HepG2 (cell line): ENCODE data around the gene SYTL1. TPM values are rescaled to one million over a fixed set of nuclear protein-coding genes. Genes with fewer than 3 reads are reported as not detected.
A peak's percentile ranks its signal among the peaks of the same experiment; 100 is the strongest.

Experiments used
- ATRX ChIP-seq: sonication (generic); formaldehyde crosslinking; IDR thresholded peaks from 2 replicates; pipeline ENCODE4 v1.4.0; 2020; ENCODE audit warnings: missing genetic modification reagents, borderline replicate concordance
- CC2D1A ChIP-seq: sonication (generic); formaldehyde crosslinking; IDR thresholded peaks from 2 replicates; pipeline ENCODE4 v1.8.1; 2023; ENCODE audit warnings: mild to moderate bottlenecking, missing genetic modification reagents
- CEBPZ ChIP-seq: IDR thresholded peaks from 2 replicates; pipeline ENCODE4 v1.6.1; 2012; ENCODE audit warnings: low read length, improper control_type of control experiment
- CREB1 ChIP-seq, 2 experiments: fragments of 450-650 bp in 1 of 2; IDR thresholded peaks; 2 replicates each; pipeline ENCODE4 v1.6.1; 2016 to 2017; ENCODE audit warnings: control low read depth in 1 of 2, mild to moderate bottlenecking in 1 of 2, missing compliant biosample characterization in 1 of 2, missing genetic modification characterization in 1 of 2
- HBP1 ChIP-seq: IDR thresholded peaks from 2 replicates; pipeline ENCODE4 v1.6.1; 2016; ENCODE audit warnings: low read depth, control low read depth
- HNRNPH1 ChIP-seq: fragments of 200-400 bp; formaldehyde crosslinking; optimal IDR thresholded peaks from 2 replicates; pipeline ENCODE3; 2017; ENCODE audit warnings: mild to moderate bottlenecking, low read depth, low read length
- HOXA9 ChIP-seq: sonication (generic); formaldehyde crosslinking; IDR thresholded peaks from 2 replicates; pipeline ENCODE4 v1.8.1; 2022; ENCODE audit warnings: missing genetic modification reagents, mild to moderate bottlenecking, moderate library complexity, borderline replicate concordance
- IKZF4 ChIP-seq: sonication (generic); formaldehyde crosslinking; IDR thresholded peaks from 2 replicates; pipeline ENCODE4 v1.5.1; 2020; ENCODE audit warnings: borderline replicate concordance, mild to moderate bottlenecking, low read depth, missing genetic modification reagents; ENCODE audit errors: not compliant biosample characterization
- MAF1 ChIP-seq: sonication (generic); formaldehyde crosslinking; IDR thresholded peaks from 2 replicates; pipeline ENCODE4 v1.5.0; 2020; ENCODE audit warnings: missing genetic modification reagents, borderline replicate concordance
- MEIS1 ChIP-seq: sonication (generic); formaldehyde crosslinking; IDR thresholded peaks from 2 replicates; pipeline ENCODE4 v1.9.0; 2021; ENCODE audit warnings: mild to moderate bottlenecking, missing genetic modification reagents, moderate library complexity, borderline replicate concordance
- MXD4 ChIP-seq: IDR thresholded peaks from 2 replicates; pipeline ENCODE4 v1.6.1; 2016; ENCODE audit warnings: mild to moderate bottlenecking, missing biosample characterization, missing genetic modification reagents
- NCOA5 ChIP-seq: sonication (generic); formaldehyde crosslinking; IDR thresholded peaks from 2 replicates; pipeline ENCODE4 v1.4.0; 2020; ENCODE audit warnings: missing genetic modification reagents
- NFE2L1 ChIP-seq: sonication (generic); formaldehyde crosslinking; IDR thresholded peaks from 2 replicates; pipeline ENCODE4 v1.4.0; 2020; ENCODE audit warnings: missing genetic modification reagents, mild to moderate bottlenecking, borderline replicate concordance
- NFIC ChIP-seq: IDR thresholded peaks from 2 replicates; pipeline ENCODE4 v1.6.1; 2012; ENCODE audit warnings: mild to moderate bottlenecking, low read length, inconsistent platforms
- NR2F6 ChIP-seq, 2 experiments: IDR thresholded peaks; 2 replicates each; pipeline ENCODE4 v1.6.1; 2016; ENCODE audit warnings: antibody characterized with exemption in 1 of 2, mild to moderate bottlenecking in 1 of 2
- PAF1 ChIP-seq: IDR thresholded peaks from 2 replicates; pipeline ENCODE4 v1.6.1; 2016; ENCODE audit warnings: missing genetic modification reagents, missing compliant biosample characterization
- PHF8 ChIP-seq: sonication (generic); formaldehyde crosslinking; IDR thresholded peaks from 2 replicates; pipeline ENCODE4 v1.5.0; 2020; ENCODE audit warnings: missing genetic modification reagents
- RBAK ChIP-seq: sonication (generic); formaldehyde crosslinking; IDR thresholded peaks from 2 replicates; pipeline ENCODE4 v1.5.1; 2020; ENCODE audit warnings: mild to moderate bottlenecking, missing genetic modification reagents
- SALL1 ChIP-seq: sonication (generic); formaldehyde crosslinking; IDR thresholded peaks from 2 replicates; pipeline ENCODE4 v1.8.0; 2022; ENCODE audit warnings: mild to moderate bottlenecking, missing genetic modification reagents
- SPEN ChIP-seq: sonication (generic); formaldehyde crosslinking; IDR thresholded peaks from 2 replicates; pipeline ENCODE4 v1.5.1; 2020; ENCODE audit warnings: low read depth, mild to moderate bottlenecking, missing genetic modification reagents
- ZNF331 ChIP-seq: sonication (generic); formaldehyde crosslinking; IDR thresholded peaks from 2 replicates; pipeline ENCODE4 v1.4.0; 2020; ENCODE audit warnings: missing genetic modification reagents
- ZNF549 ChIP-seq: sonication (generic); formaldehyde crosslinking; IDR thresholded peaks from 2 replicates; pipeline ENCODE4 v1.5.0; 2020; ENCODE audit warnings: missing genetic modification reagents
- ZNF556 ChIP-seq: sonication (generic); formaldehyde crosslinking; IDR thresholded peaks from 2 replicates; pipeline ENCODE4 v1.4.0; 2020; ENCODE audit warnings: mild to moderate bottlenecking, missing genetic modification reagents, borderline replicate concordance
- ZNF577 ChIP-seq: sonication (generic); formaldehyde crosslinking; IDR thresholded peaks from 2 replicates; pipeline ENCODE4 v1.4.0; 2020; ENCODE audit warnings: mild to moderate bottlenecking, low read depth, missing genetic modification reagents, borderline replicate concordance
- polyA plus RNA-seq, 8 experiments: library from polyadenylated mRNA; depleted of rRNA in 3 of 8; stranded (reverse) in 7 of 8; unstranded in 1 of 8; fragments of >200 nt; fragmentation: Illumina TruSeq in 4 of 8; extraction: Trizol in 4 of 8; gene quantifications; 2 replicates each; pipeline versions ENCODE4 v1.2.1 to v1.2.3, GENCODE V29; 2011 to 2016; ENCODE audit warnings: low read depth in 4 of 8, missing spikeins in 1 of 8, mixed read lengths in 1 of 8; ENCODE audit not compliant: insufficient read depth in 1 of 8
- total RNA-seq, 5 experiments: library from RNA; depleted of rRNA; stranded (reverse); fragments of >200 nt; fragmentation: Illumina TruSeq; extraction: Trizol; gene quantifications; 2 replicates each; pipeline ENCODE4 v1.2.3, GENCODE V29; 2016; ENCODE audit warnings: low read depth in 1 of 5
- TF ChIP-seq, protein P1 (sequence below): IDR thresholded peaks from 2 replicates; pipeline ENCODE4 v1.6.1; 2016; ENCODE audit warnings: control low read depth

The SYTL1 gene
- total and polyA plus RNA-seq, 2 of the 13 experiments (the other 11 are each of a cell fraction or from before 2014, with no cell fraction given) = 11.1 to 17.8 TPM

DNA sequence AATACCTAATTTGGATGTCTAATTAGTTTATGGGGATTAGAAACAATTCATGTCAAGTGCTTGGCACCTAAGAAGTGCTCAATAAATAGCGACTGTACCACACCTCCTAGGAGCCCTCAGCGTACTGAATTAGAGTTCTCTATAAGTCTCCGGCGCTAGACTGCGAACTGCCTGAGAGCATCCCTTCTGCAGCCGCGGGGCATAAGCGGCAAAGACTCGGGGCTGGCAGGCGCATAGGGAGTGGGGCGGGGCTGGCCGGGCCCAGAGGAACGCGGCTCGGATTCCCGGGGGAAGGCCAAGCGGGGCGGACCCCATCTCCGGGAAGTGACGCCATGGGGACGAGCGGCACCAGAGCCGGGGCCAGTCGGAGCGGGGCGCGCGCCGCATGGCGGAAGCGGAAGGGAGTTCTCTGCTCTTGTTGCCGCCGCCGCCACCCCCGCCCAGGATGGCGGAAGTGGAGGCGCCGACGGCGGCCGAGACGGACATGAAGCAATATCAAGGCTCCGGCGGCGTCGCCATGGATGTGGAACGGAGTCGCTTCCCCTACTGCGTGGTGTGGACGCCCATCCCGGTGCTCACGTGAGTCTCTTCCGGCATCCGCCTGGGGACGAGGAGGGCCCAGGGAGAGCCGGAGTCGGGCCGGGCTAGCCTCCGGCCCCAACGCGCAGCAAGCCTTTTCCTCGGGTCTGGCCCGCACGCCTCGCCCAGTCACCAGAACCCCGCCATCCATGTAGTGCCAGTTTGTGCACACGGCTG is 19.8 kb upstream of the SYTL1 start, which contains the start of gene TMEM222 (continued):
- TF ChIP-seq MXD4 (CRISPR knock-in tag) (peak; percentile 90), ZNF331 (CRISPR knock-in tag) (peak; percentile 85), CC2D1A (CRISPR knock-in tag) (no peak), SPEN (CRISPR knock-in tag) (peak; percentile 98), NFE2L1 (peak; percentile 74), NR2F6 (IDR thresholded peaks at IDR 0.05) (no peak), NR2F6 (CRISPR knock-in tag; IDR thresholded peaks at IDR 0.05) (no peak; the same call in 1 of the 2 replicates), MEIS1 (CRISPR knock-in tag) (no peak; the same call in 1 of the 2 replicates), CREB1 (IDR thresholded peaks at IDR 0.05) (peak; percentile 93), CREB1 (CRISPR knock-in tag; IDR thresholded peaks at IDR 0.05) (peak; percentile 99), NCOA5 (CRISPR knock-in tag) (no peak), HOXA9 (0 out of 2 replicates have a peak, but pooled peaks have one; percentile 62), HBP1 (CRISPR knock-in tag) (peak; percentile 43; the same call in 1 of the 2 replicates), MAF1 (CRISPR knock-in tag) (peak; percentile 92), RBAK (CRISPR knock-in tag) (no peak), ATRX (no peak), HNRNPH1 (no peak), NFIC (no peak), PHF8 (CRISPR knock-in tag) (peak; percentile 96), ZNF549 (CRISPR knock-in tag) (no peak), ZNF556 (CRISPR knock-in tag) (peak; percentile 87; the same call in 1 of the 2 replicates), IKZF4 (no peak), PAF1 (CRISPR knock-in tag) (no peak), ZNF577 (no peak), CEBPZ (no peak), SALL1 (CRISPR knock-in tag) (peak; percentile 91)
- TF ChIP-seq, protein P1, sequence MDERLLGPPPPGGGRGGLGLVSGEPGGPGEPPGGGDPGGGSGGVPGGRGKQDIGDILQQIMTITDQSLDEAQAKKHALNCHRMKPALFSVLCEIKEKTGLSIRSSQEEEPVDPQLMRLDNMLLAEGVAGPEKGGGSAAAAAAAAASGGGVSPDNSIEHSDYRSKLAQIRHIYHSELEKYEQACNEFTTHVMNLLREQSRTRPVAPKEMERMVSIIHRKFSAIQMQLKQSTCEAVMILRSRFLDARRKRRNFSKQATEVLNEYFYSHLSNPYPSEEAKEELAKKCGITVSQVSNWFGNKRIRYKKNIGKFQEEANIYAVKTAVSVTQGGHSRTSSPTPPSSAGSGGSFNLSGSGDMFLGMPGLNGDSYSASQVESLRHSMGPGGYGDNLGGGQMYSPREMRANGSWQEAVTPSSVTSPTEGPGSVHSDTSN = no peak
